Trophoblast cell (in vitro differentiated cells and primary cell): ENCODE measurements around the gene TNKS1BP1.

Experiments used
- DNase-seq, 2 donors: peaks; one replicate each; pipeline ENCODE4 v3.0.0-alpha.2; 2016
- H2AFZ ChIP-seq: 2 replicates; pipeline ENCODE4 v1.6.1; 2013; ENCODE audit warnings: low read length, moderate library complexity, mild to moderate bottlenecking; ENCODE audit not compliant: insufficient read depth, poor library complexity
- H2AK5ac ChIP-seq: 2 replicates; pipeline ENCODE4 v1.6.1; 2013; ENCODE audit warnings: mild to moderate bottlenecking, low read length
- H2BK120ac ChIP-seq: 2 replicates; pipeline ENCODE4 v1.6.1; 2013; ENCODE audit warnings: low read length, mild to moderate bottlenecking, moderate library complexity; ENCODE audit not compliant: insufficient read depth, poor library complexity
- H2BK12ac ChIP-seq: 2 replicates; pipeline ENCODE4 v1.6.1; 2013; ENCODE audit warnings: mild to moderate bottlenecking, low read length, moderate library complexity
- H2BK5ac ChIP-seq: 2 replicates; pipeline ENCODE4 v1.6.1; 2013; ENCODE audit warnings: low read length, low read depth, moderate library complexity, mild to moderate bottlenecking; ENCODE audit not compliant: poor library complexity
- H3K14ac ChIP-seq: 2 replicates; pipeline ENCODE4 v1.6.1; 2013; ENCODE audit warnings: mild to moderate bottlenecking, low read length
- H3K18ac ChIP-seq: 2 replicates; pipeline ENCODE4 v1.6.1; 2013; ENCODE audit warnings: mild to moderate bottlenecking, low read length
- H3K23ac ChIP-seq: 2 replicates; pipeline ENCODE4 v1.6.1; 2013; ENCODE audit warnings: low read length
- H3K27ac ChIP-seq: 2 replicates; pipeline ENCODE4 v1.5.1; 2013; ENCODE audit warnings: low read depth, mild to moderate bottlenecking, inconsistent platforms, low read length, moderate library complexity
- H3K27me3 ChIP-seq: 2 replicates; pipeline ENCODE4 v1.6.1; 2013; ENCODE audit warnings: inconsistent platforms, mild to moderate bottlenecking, low read length, moderate library complexity; ENCODE audit not compliant: insufficient read depth
- H3K36me3 ChIP-seq, 2 experiments: 1 replicate in 1 of 2; 2 replicates in 1 of 2; pipeline ENCODE4 v1.6.1; 2013; ENCODE audit warnings: low read length in 2 of 2, mild to moderate bottlenecking in 2 of 2, moderate library complexity in 1 of 2; ENCODE audit not compliant: insufficient read depth in 2 of 2, control insufficient read depth in 1 of 2
- H3K4ac ChIP-seq: 2 replicates; pipeline ENCODE4 v1.6.1; 2013; ENCODE audit warnings: low read depth, mild to moderate bottlenecking, low read length, moderate library complexity
- H3K4me1 ChIP-seq, 2 experiments: 1 replicate in 1 of 2; 2 replicates in 1 of 2; pipeline ENCODE4 v1.6.1; 2013; ENCODE audit warnings: low read length in 2 of 2, mild to moderate bottlenecking in 2 of 2, moderate library complexity in 1 of 2; ENCODE audit not compliant: insufficient read depth in 2 of 2, control insufficient read depth in 1 of 2
- H3K4me2 ChIP-seq: 2 replicates; pipeline ENCODE4 v1.6.1; 2013; ENCODE audit warnings: inconsistent platforms, mild to moderate bottlenecking, low read length, moderate library complexity
- H3K4me3 ChIP-seq: 2 replicates; pipeline ENCODE4 v1.5.1; 2013; ENCODE audit warnings: mild to moderate bottlenecking, low read depth, low read length, inconsistent platforms
- H3K79me1 ChIP-seq: one replicate; pipeline ENCODE4 v1.6.1; 2013; ENCODE audit warnings: low read length
- H3K79me2 ChIP-seq: 2 replicates; pipeline ENCODE4 v1.6.1; 2013; ENCODE audit warnings: low read length, mild to moderate bottlenecking; ENCODE audit not compliant: control insufficient read depth, insufficient read depth, poor library complexity
- H3K9ac ChIP-seq: 2 replicates; pipeline ENCODE4 v1.6.1; 2013; ENCODE audit warnings: mild to moderate bottlenecking, low read length
- H3K9me3 ChIP-seq: 2 replicates; pipeline ENCODE4 v1.6.1; 2013; ENCODE audit warnings: low read depth, mild to moderate bottlenecking, control low read depth, inconsistent platforms, low read length; ENCODE audit not compliant: insufficient read depth
- H4K12ac ChIP-seq: 2 replicates; pipeline ENCODE4 v1.6.1; 2013; ENCODE audit warnings: low read depth, mild to moderate bottlenecking, low read length, moderate library complexity
- H4K8ac ChIP-seq: 2 replicates; pipeline ENCODE4 v1.6.1; 2013; ENCODE audit warnings: low read depth, mild to moderate bottlenecking, low read length, moderate library complexity
- H4K91ac ChIP-seq: one replicate; pipeline ENCODE4 v1.6.1; 2013; ENCODE audit warnings: low read depth, mild to moderate bottlenecking, low read length, moderate library complexity
- WGBS: extraction: QIAGEN DNeasy Blood & Tissue Kit; methylation state at CpG from one replicate; pipeline ENCODE4 v1.1.7; 2013; ENCODE audit warnings: missing lambda C conversion rate; ENCODE audit not compliant: insufficient read length, insufficient coverage; ENCODE audit errors: extremely low coverage; 5-methylcytosine and 5-hydroxymethylcytosine counted together

Gene TNKS1BP1

DNA sequence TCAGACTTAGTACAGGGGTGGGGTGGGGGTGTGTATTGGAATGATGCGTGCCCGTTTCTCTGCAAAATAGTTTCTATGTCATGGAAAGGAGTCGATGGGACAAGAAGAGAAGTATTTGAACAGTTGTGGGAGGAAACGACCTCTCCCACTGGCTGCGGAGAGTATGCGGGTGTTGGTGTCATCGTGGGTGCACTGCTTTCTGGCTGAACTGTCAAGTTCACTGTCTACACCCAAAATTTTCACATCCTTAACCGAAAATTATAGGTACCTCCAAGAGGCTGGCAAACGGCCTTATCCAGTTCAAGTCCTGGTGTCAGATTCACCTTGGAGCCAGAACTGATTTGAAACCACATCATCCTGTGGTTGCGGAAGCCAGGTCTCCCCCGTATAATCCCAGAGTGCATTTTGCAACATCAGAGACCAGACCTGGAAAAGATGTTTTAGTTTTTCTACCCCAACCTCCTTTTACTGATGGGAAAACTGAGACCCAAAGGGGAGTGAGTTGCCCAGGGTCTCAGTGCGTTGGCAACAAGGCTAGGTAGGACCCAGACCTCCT is 11.4 kb upstream of the TNKS1BP1 start:
- Histone ChIP-seq H3K9ac (peak overlapping the region; percentile 57), H3K18ac (no peak overlapping the region), H3K4me1 (peaks cover 14 to 18% of the 10 kb centered on the region in 2 experiments), H3K4me2 (peak overlapping the region; percentile 57), H2BK5ac (no peak overlapping the region), H3K27me3 (no peaks in the 10 kb centered on the region), H3K79me1 (peaks cover 9% of the 10 kb centered on the region), H2AK5ac (no peak overlapping the region), H2BK120ac (no peak overlapping the region), H4K8ac (peak overlapping the region; percentile 91), H3K79me2 (peaks cover 7% of the 10 kb centered on the region), H3K4ac (no peak overlapping the region), H4K12ac (peak overlapping the region; percentile 33), H2AFZ (peak overlapping the region; percentile 77), H3K36me3 (peaks cover 23 to 31% of the 10 kb centered on the region in 2 experiments), H2BK12ac (no peak overlapping the region), H3K14ac (peak overlapping the region; percentile 39), H3K27ac (no peak overlapping the region), H3K23ac (no peak overlapping the region), H3K4me3 (no peak overlapping the region), H4K91ac (peak overlapping the region; percentile 67), H3K9me3 (peaks cover 3% of the 10 kb centered on the region)
- DNase-seq: no peak
- WGBS: no CpG with 5 or more reads among the region's 12 CpGs

DNA sequence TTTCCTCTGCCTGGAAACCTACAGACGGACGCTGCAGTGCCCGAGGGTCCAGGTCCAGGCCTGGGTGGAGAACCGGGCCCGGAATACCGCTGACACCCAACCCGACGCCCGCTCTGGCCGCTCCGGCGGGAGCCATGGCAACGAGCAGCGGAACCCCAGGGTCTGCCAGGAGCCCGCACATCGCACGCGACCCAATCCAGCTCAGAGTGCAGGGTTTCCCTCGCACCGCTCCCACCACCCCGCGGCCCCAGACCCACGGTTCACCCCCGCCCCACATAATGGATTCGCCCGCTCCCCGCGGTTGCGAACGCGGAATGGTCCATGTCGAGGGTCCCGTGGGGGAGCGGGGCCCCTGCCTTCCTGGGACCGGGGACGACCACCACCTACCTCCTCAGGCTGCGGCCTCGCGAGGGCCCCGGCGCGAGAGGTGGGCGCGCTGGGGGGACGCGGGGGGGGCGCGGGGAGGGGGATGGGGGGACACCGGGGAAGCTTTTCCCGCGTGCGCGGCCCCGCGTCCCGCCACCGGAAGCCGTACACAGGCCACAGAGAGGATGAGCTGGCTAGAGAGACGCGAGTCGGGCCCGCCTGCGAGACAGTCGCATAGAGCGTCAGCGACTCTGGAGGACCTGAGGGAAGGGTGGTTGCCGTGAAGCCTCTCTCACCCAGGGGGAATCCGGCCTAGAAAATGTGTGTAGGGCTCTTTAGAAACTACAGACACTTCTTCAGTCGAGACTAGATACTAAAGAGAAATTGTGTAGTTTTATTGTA is 10.8 kb upstream of the TNKS1BP1 start, which contains the start of gene SSRP1:
SSRP1 (minus strand) TSS at position 550 of the 768 bp plus-strand sequence. CDS start 771 bp downstream, outside the sequence.
- Histone ChIP-seq H2AFZ (peak within 1 kb of the TSS; percentile 77), H2BK5ac (no peak within 1 kb of the TSS), H3K23ac (no peak within 1 kb of the TSS), H3K4ac (peak within 1 kb of the TSS; percentile 59), H4K12ac (peak within 1 kb of the TSS; percentile 33), H3K18ac (peak within 1 kb of the TSS; percentile 62), H4K8ac (peak within 1 kb of the TSS; percentile 91), H3K27me3 (no peaks in the 10 kb centered on the region), H3K9me3 (peaks cover 3% of the 10 kb centered on the region), H3K4me1 (peaks cover 14 to 18% of the 10 kb centered on the region in 2 experiments), H2BK12ac (no peak within 1 kb of the TSS), H3K27ac (peak within 1 kb of the TSS; percentile 64), H3K79me2 (peaks cover 7% of the 10 kb centered on the region), H3K4me2 (peak within 1 kb of the TSS; percentile 85), H3K4me3 (peak within 1 kb of the TSS; percentile 83), H3K9ac (peak within 1 kb of the TSS; percentile 70), H2BK120ac (no peak within 1 kb of the TSS), H4K91ac (peak within 1 kb of the TSS; percentile 67), H2AK5ac (peak within 1 kb of the TSS; percentile 21), H3K14ac (peak within 1 kb of the TSS; percentile 58), H3K36me3 (peaks cover 27 to 37% of the 10 kb centered on the region in 2 experiments), H3K79me1 (peaks cover 9% of the 10 kb centered on the region)
- peak; percentile 60 to 82 for DNase-seq
- no CpG with 5 or more reads among the region's 69 CpGs for WGBS

DNA sequence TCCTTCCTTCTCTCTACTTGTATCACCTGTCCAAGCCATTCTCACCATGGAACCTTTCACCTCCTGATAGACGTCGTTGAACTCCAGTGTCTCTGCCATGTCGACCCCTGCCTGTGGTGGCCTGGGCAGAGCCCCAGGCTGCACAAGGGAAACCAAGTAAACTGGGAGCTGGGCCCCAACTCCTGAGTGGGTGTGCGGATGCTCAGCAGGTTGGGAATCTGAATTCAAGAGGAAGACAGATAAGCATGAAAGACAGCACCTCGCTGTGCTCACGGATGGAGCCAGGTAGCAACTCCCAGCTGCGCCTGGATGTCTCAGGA is 10.2 kb upstream of the TNKS1BP1 start:
- no CpG with 5 or more reads among the region's 7 CpGs for WGBS

GRCh38 chr11:57332694-57333440 is 8.1 kb upstream of the TNKS1BP1 start:
- H3K9ac ChIP-seq: no peak overlapping the region
- H3K27ac ChIP-seq: no peak overlapping the region
- no peak overlapping the region for H2AK5ac ChIP-seq
- no peak overlapping the region for H4K12ac ChIP-seq
- H3K4me3 ChIP-seq: peak overlapping the region; percentile 36
- no peak for DNase-seq
- peaks cover 41 to 58% of the 10 kb centered on the region in 2 experiments for H3K36me3 ChIP-seq
- H3K4me1 ChIP-seq: peaks cover 5 to 10% of the 10 kb centered on the region in 2 experiments
- no peak overlapping the region for H4K91ac ChIP-seq
- H3K79me1 ChIP-seq: peaks cover 9% of the 10 kb centered on the region
- no peak overlapping the region for H2BK12ac ChIP-seq
- H3K4ac ChIP-seq: no peak overlapping the region
- H3K4me2 ChIP-seq: no peak overlapping the region
- no peak overlapping the region for H3K23ac ChIP-seq
- no peaks in the 10 kb centered on the region for H3K27me3 ChIP-seq
- H4K8ac ChIP-seq: no peak overlapping the region
- no CpG with 5 or more reads among the region's 11 CpGs for WGBS
- no peak overlapping the region for H2AFZ ChIP-seq
- H2BK5ac ChIP-seq: no peak overlapping the region
- peaks cover 3% of the 10 kb centered on the region for H3K9me3 ChIP-seq
- H3K18ac ChIP-seq: no peak overlapping the region
- H3K79me2 ChIP-seq: peaks cover 7% of the 10 kb centered on the region
- no peak overlapping the region for H3K14ac ChIP-seq
- no peak overlapping the region for H2BK120ac ChIP-seq

More for the DNA sequence above, 10.2 kb upstream of the TNKS1BP1 start:
- peak overlapping the region; percentile 83 for H3K4me3 ChIP-seq
- H2BK12ac ChIP-seq: no peak overlapping the region
- H3K79me1 ChIP-seq: peaks cover 9% of the 10 kb centered on the region
- peak overlapping the region; percentile 31 for H4K91ac ChIP-seq
- H3K27ac ChIP-seq: peak overlapping the region; percentile 64
- H3K23ac ChIP-seq: no peak overlapping the region
- H3K4me2 ChIP-seq: peak overlapping the region; percentile 85
- peak overlapping the region; percentile 59 for H3K4ac ChIP-seq
- H2AFZ ChIP-seq: no peak overlapping the region
- peak overlapping the region; percentile 1 for H4K12ac ChIP-seq
- H4K8ac ChIP-seq: peak overlapping the region; percentile 73
- peak overlapping the region; percentile 28 for H3K14ac ChIP-seq
- no peak for DNase-seq
- H3K27me3 ChIP-seq: no peaks in the 10 kb centered on the region
- no peak overlapping the region for H3K18ac ChIP-seq
- peaks cover 32 to 42% of the 10 kb centered on the region in 2 experiments for H3K36me3 ChIP-seq
- peaks cover 3% of the 10 kb centered on the region for H3K9me3 ChIP-seq
- no peak overlapping the region for H2BK120ac ChIP-seq
- peaks cover 9 to 13% of the 10 kb centered on the region in 2 experiments for H3K4me1 ChIP-seq
- H2BK5ac ChIP-seq: no peak overlapping the region
- peaks cover 7% of the 10 kb centered on the region for H3K79me2 ChIP-seq
- peak overlapping the region; percentile 70 for H3K9ac ChIP-seq
- peak overlapping the region; percentile 21 for H2AK5ac ChIP-seq
